NCI-H2171 treated with DMSO at 0.1 percent for 48 hours (cell line): ENCODE measurements around the gene NADK2.
"Not testable (repeated sequence)": the region's sequence is repeated elsewhere in the genome, so short reads cannot be mapped to it uniquely, and the experiment has no call there.

Experiments
- DNase-seq: peaks from one replicate; lab custom pipeline; 2025; lab: John Stamatoyannopoulos, UW

NADK2 gene, protein sequence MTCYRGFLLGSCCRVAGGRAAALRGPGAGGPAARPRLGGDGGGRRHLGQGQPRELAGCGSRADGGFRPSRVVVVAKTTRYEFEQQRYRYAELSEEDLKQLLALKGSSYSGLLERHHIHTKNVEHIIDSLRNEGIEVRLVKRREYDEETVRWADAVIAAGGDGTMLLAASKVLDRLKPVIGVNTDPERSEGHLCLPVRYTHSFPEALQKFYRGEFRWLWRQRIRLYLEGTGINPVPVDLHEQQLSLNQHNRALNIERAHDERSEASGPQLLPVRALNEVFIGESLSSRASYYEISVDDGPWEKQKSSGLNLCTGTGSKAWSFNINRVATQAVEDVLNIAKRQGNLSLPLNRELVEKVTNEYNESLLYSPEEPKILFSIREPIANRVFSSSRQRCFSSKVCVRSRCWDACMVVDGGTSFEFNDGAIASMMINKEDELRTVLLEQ

DNA sequence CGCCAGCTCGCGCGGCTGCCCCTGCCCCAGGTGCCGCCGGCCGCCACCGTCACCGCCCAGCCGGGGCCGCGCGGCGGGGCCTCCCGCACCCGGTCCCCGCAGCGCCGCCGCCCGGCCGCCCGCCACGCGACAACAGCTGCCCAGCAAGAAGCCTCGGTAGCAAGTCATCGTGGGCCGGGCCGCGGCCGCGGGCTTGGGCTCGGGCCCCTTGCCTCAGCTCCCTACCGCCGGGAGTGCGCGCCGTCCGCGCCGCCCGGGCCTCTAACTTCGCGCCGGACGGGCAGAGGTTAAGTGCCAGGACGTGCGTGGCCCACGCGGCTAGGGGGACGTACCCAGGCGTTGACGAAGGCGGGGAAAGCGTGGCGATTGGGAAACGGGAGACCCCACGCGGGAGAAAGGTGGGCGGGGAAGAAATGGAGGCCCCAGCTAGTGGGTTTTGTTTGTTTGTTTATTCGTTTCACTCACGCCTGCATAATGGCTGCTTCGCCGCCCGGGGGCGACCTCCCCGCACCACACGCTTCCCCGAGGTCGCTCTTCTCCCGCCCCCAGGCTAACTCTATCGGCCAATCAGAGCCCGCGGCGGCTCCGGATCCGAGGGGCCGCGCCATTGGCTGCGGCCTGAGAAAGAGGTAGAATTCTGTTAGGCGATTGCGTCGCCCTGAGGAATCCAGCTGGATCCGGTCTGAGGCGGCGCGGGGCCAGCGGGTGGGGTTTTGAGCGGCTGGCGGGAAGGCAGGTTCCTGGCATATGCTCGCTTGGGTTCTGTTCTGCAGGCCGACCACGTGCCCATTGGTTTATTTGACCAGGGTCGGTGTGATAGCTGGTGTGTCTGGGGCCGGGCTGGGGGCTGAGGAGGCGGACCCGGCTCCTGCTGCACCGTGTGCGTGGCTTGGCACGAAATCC is at the start of gene NADK2:
TSS of gene NADK2 (minus strand) at position 295 of the 903 bp plus-strand sequence. CDS start at position 168, 127 bp downstream.
- DNase-seq = peak; percentile 98

DNA sequence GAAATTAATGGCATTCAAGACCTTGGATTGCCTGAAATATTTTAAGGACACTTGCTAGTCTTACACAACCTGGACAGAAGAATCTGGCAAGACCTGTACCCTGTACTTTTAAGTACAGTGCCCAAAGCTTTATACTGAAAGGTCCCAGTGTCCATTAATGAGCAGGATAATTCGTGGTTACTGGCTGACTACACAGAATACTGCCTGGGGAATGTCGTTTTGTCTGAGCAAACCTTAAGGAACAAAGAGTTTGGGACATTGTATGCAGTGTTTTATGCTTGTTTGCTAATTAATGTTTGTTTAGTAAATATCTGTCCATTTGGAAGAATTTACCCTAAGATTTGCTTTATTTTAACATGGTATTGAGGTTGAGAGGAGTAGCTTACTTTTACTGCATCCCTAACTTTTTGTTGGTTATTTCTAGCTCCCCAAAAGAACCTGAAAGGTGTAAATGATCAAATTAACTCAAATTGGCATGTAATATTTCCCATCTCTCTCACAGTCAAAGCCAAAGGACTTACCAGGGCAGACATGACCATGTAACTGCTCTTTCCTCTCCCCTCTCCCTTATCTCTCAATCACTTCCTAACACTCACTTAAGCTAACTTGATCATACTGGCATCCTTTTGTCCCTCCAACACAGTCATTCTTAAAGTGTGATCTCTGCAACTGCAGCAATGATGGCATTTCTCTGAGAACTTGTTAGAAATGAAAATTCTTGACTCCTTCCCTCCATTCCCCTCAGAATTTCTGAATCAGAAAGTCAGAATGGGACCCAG is 44.3 kb upstream of the NADK2 start:
- no peak for DNase-seq

DNA sequence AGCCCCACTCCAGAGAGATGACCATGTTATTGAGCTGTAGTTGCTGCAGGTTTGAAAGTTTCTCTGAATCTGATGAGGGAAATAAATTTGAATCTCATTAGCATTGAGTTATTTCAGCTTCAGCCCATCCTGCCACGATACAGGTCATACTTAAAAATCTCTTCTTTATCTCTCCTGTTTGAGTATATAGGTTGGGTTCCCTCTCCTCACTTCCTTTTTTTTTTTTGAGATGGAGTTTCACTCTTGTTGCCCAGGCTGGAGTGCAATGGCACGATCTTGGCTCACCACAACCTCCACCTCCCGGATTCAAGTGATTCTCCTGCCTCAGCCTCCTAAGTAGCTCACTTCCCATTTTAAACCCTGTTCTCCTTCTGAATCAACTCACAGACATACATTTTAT is 42.0 kb upstream of the NADK2 start:
- not testable (repeated sequence) for DNase-seq

DNA sequence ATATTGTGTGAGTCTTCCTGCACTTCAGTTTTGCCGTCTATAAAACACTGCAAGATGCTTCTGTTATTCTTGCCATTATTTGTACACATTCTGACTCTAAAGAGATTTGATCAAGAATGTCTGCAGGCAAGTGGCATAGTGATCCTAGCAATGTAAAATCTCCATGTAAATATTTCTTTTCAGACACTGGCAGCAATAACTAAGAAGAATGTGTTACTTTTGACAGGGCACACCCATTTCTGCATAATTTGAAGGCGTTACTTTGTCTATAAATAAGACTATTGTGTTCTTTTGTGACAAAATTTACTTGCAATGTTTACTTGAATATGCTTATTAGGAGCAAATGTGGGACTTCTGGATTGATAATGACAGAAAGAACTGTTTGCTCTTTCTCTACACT is 39.9 kb upstream of the NADK2 start:
- no peak for DNase-seq

DNA sequence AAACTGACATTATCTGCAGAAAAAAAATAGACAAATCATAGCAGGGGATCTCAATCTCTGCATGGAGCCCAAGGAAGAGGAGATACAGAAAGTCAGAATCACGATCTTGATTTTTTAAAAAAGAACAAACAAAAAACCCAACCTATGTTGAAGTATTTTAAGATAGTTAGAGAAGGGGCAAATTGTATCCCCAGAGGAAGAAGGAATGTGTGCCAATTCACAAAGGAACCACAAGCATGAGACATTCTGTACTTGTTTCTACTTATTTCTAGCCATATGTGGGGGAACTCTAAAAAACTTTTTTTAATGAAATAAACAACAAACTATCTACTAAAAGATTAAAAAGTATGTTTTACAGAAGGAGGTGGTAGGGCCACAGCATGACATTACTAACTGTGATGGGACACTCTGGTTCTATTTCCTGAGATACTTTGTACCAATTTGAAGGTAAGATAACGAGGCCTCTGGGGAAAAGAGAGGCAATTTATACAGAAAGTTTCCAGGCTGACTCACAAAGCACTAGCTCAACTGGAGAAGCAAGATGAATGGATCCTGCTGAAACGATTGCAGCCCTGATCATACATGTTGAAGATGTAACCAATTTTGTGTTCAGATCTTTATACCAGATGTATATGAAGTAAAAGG is 37.5 kb upstream of the NADK2 start:
- DNase-seq = no peak

DNA sequence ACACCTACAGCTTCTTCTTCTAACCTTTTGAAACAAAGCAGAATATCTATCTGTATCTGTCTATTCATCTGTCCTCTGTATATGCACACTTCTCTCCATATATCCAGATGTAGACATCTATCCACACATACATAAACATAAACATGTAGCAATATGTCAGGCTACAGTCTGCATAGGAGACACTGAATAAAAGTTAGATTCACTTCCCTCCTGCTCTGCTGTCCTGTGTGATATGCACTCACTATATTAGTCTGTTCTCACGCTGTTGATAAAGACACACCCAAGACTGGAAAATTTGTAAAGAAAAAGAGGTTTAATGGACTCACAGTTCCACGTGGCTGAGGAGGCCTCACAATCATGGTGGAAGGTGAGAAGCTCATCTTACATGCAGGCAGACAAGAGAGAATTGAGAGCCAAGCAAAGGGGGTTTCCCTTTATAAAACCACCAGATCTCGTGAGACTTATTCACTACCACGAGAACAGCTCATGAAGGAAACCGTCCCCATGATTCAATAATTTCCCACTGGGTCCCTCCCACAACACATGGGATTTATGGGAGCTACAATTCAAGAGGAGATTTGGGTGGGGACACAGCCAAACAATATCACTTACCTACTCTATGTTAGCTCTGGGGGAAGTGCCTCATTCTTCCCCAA is 35.9 kb upstream of the NADK2 start:
- DNase-seq = no peak

DNA sequence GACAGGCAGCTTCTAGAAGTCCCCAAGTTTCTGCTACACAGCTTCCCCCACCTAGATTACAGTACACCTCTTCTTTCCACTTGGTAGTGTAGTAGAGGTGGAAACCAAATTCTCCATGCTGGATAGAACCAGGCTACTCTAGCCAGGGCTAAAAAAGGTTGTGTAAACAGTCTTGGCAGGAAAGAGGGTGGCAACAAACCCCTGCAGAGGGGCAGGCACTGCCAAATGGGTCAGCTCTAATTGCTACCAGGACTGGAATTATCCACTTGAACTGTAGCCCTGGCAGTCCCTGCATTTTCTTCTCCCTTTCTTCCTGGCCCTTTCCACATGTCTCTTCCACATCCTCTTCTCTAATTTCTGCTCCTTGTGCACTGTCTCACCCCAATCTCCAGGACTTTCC is 35.1 kb upstream of the NADK2 start:
- no peak for DNase-seq

DNA sequence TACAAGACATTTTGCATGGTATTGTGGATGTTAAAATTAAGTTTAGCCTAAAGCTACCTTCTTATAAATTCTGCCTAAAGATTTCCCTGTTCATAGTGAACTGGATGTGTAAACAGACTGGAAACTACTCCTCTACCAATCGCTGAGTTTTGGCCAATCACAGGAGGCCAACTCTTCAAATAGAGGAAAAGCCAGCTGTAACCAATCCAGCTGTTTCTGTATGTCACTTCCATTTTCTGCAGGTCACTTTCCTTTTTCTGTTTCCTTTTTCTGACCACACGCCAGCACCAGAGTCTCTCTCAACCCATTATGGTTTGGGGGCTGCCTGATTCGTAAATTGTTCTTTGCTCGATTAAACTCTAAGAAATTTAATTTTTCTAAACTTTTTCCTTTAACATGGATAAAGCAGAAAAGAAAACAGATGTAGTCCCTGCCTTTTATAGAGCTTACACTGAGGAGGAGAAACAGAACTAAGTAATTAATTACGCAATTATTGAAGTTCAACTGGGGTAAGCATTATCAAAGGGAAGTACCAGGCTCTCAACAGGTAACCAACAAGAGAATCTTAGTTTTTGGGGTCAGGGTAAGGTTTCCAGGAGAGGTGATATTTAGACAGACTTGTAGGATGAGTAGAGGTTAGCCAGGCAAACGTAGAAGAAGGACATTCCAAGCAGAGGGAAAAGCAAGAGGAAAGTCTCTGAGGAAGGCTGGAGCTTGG is 32.2 kb upstream of the NADK2 start:
- DNase-seq = no peak

DNA sequence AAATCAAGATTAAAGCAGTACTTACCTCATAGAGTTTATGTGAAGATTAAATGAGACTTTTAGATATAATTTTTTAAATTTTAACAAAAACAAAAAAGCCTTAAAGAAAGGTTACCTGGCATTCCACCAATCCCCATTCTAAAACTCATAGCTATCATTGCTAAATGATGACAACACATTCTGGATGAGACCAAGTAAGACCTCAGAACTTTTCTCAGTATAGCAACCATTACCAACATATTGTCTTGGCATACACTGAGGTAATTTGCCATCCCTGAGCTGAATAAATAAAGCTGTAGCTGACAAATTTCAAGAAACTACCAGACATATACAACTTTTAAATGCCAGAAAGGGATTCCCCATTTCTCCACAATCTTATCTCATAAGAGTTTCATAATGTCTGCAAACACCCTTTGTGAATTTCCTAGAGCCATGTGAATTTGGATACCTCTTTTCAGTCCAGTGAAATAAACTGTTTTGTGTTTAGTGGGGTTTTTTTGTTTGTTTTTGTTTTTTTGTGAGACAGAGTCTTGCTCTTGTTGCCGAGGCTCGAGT is 30.5 kb upstream of the NADK2 start:
- no peak for DNase-seq

DNA sequence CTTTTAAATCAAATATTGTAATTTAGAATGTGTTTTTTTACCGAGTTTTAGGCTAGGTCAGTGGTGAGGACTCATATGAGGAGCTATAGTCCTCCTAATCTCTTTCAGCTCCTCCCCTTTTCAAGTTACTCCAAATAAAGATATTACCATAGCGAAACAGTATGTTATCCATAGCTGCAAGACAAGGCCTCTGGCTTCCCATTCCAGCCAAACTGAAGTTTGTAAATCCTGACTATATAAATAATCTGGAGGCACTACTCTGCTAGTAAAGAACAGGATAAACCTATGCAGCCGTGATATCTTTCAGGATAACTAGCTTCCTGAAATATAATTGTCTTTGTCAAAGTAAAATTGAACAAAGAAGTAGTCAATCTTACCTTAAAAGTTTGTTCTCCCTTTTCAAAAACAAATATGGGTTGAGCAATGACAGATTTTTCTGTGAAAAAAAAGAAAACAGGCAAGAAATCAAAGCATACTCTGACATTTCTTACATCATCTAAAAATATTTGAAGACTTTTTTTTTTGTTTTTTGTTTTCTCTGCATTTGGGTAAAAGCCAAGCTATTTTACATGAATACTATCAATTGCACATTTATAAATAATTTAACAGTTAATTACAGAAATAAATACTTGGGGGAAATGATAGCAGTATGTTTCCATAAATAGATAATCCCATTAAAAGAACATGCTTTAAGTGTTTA is 29.3 kb upstream of the NADK2 start:
- DNase-seq = no peak

DNA sequence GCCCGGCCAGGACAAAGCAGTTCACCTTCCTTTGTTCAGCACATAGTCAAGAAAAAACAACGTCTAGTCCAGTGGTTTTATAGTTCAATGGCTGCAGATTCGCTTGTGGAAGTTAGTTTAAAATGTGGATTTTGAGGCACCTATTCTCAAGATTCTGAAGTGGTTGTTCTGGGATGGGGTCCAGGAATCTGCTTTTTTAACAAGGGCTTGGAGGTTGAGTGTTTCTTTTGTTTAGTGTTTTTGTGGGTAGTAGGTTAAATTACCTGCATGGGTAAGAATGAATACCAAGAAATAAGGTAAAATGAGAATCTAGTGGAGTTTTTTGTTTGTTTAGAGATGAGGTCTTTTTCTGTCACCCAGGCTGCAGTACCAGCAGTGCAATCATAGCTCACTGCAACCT is 28.4 kb upstream of the NADK2 start:
- no peak for DNase-seq

DNA sequence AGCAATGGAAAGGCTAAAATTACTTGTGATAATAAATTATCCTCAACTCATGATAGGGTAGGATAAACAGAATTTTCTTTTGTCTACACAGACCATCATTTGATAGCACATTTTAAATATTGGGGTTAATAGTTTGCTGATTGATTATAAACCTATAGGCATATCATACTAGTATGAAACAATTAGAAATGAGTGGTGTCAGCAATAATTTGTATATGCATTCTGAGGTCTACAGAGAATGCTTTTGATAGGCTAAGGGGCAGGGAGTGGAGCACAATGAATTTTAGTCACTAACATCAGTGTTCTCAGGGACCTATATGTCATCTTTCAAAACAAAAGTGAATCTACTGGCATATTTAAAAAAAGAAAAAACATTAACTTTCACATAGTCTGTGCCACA is 27.8 kb upstream of the NADK2 start:
- DNase-seq = no peak

DNA sequence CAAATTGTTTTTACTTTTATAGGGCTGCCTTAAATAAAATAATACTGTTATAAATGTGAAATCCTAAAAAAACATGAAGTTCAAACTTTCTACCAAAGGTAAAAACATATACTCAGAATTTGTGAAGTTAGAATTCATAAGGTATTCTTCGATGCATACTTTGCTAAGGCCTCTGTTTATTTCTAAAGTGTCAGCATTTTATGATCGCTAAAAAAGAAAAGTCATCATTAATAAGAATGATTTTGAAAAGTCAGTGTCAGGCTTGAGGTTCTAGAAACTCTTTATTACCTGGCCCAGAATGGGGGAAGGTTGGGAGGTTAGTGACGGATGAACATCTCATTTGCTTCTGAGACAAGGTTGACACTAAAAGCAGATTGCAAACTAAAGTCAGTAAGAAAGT is 26.2 kb upstream of the NADK2 start:
- DNase-seq = no peak

DNA sequence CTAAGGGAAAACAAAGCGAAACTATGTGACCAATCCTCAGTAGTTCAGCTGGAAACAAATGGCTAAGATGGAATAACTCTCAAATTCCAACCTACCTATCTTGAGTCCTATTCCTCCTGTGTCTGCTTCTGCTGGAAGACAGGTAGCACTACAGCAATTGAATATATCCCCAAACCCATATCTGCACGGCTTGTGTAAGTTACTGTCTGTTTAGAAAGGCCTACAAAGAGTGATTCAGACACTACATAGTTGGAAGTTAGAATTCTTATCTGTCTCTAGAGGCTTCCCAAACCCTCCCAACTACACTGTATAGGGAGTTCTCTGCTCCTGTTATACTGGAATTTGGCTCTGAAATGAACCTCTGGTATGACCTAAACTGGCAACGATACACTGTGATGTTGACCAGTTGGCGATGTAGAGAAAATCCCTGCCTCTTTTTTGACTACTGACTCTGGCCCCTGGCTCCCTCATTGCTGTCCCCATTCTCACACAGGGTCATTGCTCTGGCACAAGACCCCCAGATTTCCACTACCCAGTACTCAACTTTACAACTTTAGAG is 22.6 kb upstream of the NADK2 start:
- DNase-seq = no peak

DNA sequence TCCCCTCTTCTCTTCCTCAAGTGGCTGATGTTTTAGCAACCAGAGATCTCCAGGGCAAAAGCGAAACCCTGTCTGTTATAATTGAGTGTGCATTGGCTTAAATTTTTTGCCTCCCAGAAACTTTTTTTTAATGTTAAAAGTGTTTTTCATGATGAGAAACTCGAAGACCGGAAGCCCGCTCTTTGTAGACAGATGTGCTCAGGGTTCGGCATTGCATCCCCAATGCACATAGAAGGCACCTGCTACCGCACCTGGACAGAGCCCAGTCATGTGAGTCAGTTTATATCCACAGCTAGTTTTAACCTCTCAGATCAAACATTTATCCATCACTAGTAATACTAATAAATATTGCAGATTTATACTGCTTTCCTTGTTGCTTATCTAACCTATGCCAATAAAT is 19.5 kb upstream of the NADK2 start:
- DNase-seq = no peak

DNA sequence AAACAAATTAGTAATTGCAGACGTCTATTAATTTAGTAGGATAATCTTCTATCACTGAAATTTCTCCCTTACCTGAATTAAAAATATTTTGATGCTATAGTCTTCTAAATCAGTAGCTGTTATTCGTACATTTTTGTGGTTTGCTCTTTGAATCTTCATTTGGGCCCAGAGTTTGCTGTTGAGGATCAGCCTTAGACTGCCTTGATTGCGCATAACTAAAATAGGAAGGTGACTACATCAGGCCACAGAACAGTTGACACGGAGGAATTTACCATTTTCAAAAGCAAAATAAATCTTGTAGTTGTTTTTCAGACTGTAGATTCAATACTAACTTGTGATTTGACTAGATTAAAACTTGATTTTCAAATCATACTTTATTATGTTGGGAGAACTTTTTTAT is 11.8 kb upstream of the NADK2 start:
- no peak for DNase-seq

DNA sequence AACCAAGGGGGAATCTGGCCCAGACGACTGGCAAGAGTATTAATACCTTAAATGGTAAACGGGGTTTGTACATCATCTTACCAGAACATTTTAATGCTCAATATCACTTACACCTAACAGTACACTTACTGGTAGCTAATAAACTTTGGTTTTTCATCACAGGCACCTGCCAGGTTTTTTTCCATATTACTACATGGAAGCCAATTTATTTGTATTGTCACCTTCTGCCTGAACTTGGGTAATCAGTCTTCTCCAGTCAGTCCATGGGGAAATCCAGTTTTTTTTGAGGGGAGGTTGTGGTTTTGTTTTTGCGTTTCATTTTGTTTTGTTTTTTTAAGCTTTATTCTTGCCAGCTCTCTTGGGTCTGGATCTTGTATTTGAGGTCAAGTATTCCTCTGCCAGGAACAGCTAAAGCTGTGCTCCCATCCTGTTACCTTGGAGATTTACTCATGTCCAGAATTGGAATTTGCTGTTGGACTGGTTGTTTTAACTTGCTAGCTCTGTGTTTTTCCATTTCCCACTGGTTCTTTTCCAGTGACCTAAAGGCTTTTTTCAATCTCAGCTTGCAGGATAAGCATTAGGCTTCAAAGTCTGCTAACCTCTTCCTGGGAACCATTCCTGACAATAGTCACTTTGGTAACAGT is 11.1 kb upstream of the NADK2 start:
- no peak for DNase-seq

DNA sequence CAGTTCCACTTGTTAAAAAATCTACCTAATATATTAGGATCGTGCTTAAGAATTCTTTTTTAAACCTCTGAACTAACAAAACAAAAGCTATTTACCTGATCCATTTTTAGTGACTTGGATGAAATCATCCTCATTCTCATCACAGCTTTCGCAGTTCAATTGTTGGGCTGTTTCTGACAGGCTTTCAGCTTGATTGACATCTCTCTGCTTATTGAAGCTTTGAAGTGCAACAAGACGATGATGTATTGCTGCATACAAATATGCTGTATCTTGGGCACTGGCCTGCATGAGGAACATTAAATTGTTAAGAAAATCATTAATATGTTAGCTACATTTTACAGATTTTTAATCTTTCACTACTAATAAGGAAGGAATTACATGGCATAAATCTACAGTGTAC is 9.5 kb upstream of the NADK2 start:
- DNase-seq = no peak

DNA sequence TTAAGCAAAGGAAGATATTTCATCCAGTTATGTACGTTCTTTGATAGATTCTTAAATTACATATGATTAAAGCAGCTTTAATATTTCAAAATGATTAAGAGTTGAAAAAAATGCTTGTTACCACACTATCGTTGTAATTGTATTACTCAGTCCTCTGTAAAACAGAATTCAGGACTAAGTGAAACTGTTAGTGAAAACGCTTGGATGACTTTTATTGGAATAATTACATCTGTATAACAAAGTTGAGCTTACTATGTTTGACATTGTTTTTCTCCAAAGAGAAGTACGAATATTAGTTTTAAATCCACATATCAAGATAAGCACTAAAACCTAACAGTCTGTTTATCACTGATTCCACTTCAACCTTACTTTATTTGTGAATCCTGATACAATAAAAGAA is 8.7 kb upstream of the NADK2 start:
- no peak for DNase-seq
